ENCODE measurements around the gene MPHOSPH10.
"Not testable (repeated sequence)": the region's sequence is repeated elsewhere in the genome, so short reads cannot be mapped to it uniquely, and the experiment has no call there.

The MPHOSPH10 gene

GRCh38 chr2:71120195-71120594 is 10.2 kb upstream of the MPHOSPH10 start:
- in situ Hi-C loops (cut with MboI; ENCODE audit: low pct_unique_long_range_greater_than_20kb, low sequenced_read_pairs): no loop called here
- no peak for DNase-seq

DNA sequence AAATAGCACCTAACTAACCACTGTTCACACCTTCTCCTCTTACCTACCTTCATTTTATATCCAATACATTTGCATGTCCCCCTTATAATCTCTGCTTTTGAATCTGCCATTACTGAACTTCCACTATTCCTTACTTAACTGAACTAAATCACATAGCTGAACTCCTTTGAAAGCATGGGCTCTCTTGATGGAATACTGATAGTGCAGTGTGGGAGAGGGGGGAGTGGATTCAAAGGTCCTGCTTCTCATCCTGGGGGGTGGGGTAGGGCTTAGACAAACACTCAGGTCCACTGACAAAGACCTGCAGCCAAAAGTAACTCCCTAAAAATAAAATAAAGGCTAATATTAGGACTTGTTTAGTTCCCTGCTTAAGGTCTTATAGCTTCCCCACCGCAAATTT is 9.0 kb upstream of the MPHOSPH10 start:
- no peak for DNase-seq
- in situ Hi-C loops (cut with MboI; ENCODE audit: low pct_unique_long_range_greater_than_20kb, low sequenced_read_pairs): no loop called here

DNA sequence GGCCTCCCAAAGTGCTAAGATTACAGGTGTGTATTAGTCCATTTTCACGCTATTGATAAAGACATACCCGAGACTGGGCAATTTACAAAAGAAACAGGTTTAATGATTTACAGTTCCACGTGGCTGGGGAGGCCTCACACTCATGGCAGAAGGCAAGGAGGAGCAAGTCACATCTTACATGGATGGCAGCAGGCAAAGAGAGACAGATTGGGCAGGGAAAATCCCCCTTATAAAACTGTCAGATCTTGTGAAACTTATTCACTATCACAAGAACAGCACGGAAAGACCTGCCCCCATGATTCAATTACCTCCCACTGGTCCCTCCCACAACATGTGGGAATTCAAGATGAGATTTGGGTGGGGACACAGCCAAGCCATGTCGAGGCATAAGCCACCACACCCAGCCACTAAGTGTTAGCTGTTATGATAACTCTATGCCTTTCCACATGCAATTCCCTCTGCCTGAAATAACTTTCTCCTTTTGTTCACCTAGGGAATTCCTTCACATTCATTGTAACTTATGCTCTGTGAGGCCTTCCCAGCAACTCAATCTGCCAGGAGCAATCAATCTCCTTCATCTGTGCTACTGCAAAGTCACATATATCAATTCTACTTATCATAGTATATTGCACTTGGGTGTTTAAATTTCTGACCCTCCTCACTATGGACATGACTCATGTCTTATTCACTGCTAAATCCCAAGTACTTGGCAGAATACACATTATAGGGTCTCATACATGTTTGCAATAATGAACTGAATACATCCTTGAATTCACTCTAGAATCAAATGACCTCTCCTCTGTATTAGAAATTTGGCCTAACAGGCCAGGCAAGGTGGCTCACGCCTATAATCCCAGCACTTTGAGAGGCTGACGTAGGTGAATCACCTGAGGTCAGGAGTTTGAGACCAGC is 7.8 kb upstream of the MPHOSPH10 start:
- no peak for DNase-seq
- in situ Hi-C loops (cut with MboI; ENCODE audit: low pct_unique_long_range_greater_than_20kb, low sequenced_read_pairs): no loop called here

GRCh38 chr2:71125506-71126294 is 4.7 kb upstream of the MPHOSPH10 start:
- in situ Hi-C loops (cut with MboI; ENCODE audit: low pct_unique_long_range_greater_than_20kb, low sequenced_read_pairs): no loop called here
- no peak for DNase-seq

DNA sequence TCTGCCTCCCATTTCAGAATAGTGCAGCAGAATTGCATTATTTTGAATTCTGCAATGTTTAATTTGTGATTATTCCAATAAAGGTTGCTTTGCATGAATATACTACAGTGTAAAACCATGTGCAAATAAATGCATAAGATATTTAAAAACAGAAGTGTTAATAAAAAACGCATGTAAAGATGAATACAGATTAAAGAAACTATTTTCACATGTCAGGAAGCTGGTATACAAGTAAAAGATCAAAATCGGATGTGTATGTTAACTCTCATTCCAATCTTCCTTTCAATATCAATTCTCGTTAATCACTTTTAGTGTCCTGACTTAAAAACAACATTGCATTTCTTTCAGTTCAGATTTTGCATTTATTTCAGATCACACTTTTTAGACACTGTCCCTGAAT is 3.5 kb upstream of the MPHOSPH10 start:
- in situ Hi-C loops (cut with MboI; ENCODE audit: low pct_unique_long_range_greater_than_20kb, low sequenced_read_pairs): no loop called here
- DNase-seq: no peak

GRCh38 chr2:71129114-71129901 is 1.1 kb upstream of the MPHOSPH10 start:
- peak; percentile 16 for DNase-seq
- in situ Hi-C loops (cut with MboI; ENCODE audit: low pct_unique_long_range_greater_than_20kb, low sequenced_read_pairs): no loop called here

DNA sequence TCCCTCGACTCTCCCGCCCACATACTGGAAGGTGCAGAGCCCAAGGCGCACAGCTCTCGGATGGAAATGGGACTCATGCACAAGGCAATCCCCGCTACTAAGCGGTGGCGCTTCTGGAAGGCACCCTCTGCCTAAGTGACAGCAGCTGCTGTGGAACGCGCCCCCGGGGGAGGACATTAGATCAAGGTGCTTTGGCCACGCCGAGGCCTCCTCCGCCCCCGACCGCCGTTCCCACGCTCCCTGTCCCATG is 607 bp upstream of the MPHOSPH10 start:
- DNase-seq: peak; percentile 75
- in situ Hi-C loops (cut with MboI; ENCODE audit: low pct_unique_long_range_greater_than_20kb, low sequenced_read_pairs): no loop called here

DNA sequence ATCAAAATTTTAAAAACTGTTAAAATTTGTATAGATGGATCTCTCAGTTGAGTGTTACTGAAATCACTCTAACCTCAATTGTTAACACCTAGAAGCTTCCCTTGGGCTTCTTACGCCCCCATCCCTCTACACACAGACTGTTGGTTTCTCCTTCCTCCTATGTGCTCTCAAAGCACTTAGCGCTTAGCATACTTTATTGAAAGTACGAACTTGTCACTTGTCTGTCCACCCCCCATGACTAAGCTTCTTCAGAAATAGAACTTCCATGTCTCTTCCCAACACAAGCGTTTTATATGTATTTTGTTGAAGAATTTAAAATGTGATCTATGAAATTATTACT is 441 bp downstream of the MPHOSPH10 start:
- no peak for DNase-seq
- in situ Hi-C loops (cut with MboI; ENCODE audit: low pct_unique_long_range_greater_than_20kb, low sequenced_read_pairs): no loop called here

DNA sequence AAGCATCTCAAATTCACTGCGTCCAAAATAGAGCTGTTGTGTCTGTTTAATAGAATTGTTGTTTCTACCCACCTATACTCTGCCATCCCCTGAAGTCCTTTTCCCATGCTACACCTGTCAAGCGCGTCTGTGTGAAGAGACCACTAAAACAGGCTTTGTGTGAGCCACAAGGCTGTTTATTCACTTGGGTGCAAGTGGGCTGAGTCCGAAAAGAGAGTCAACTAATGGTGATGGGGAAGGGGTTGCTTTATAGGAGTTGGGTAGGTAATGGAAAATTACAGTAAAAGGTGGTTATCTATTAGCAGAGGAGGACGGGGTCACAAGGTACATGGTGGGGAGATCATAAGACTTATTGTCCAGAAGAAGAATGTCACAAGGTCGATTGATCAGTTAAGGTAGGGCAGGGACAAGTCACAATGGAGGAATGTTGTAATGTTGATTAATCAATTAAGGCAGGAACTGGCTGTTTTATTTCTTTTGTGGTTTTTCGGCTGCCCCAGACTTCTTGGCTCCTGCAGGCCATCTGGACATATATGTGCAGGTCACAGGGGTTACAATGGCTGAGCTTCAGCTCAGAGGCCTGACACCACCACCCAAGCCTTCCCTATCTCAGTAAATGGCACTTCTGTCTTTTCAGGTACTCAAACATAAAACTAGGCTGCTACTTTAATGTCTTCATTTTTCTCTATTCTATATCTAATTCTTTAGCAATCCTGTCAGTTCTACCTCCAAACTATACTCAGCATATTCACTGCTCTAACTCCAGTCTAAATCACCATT is 1.1 kb downstream of the MPHOSPH10 start:
- DNase-seq; in situ Hi-C loops (cut with MboI; ENCODE audit: low pct_unique_long_range_greater_than_20kb, low sequenced_read_pairs): not testable (repeated sequence)

- DNase-seq: no peak
- in situ Hi-C loops (cut with MboI; ENCODE audit: low pct_unique_long_range_greater_than_20kb, low sequenced_read_pairs): no loop called here
Measured at GRCh38 chr2:71133603-71134002, 3.2 kb downstream of the MPHOSPH10 start.

- DNase-seq: no peak
- in situ Hi-C loops (cut with MboI; ENCODE audit: low pct_unique_long_range_greater_than_20kb, low sequenced_read_pairs): no loop called here
Measured at GRCh38 chr2:71136174-71136573, 5.7 kb downstream of the MPHOSPH10 start.

DNA sequence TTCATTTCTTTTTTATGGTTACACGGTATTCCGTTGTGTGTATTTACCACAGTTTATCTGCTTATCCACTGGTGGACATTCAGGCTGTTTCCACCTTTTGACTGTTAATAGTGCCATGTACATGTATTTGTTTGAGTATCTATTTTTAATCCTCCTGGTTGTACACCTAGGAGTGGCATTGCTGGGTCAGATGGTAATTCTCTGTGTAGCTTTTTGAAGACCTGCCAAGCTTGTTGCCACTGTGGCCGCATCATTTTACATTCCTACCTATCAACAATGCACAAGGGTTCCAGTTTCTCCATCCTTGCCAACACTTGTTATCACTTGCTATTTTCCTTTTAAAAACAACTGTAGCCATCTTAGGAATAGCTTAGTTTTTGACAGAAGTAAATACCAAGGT is 13.3 kb downstream of the MPHOSPH10 start:
- DNase-seq: no peak

GRCh38 chr2:71148506-71149063 is 18.2 kb downstream of the MPHOSPH10 start:
- in situ Hi-C loops (cut with MboI; ENCODE audit: low pct_unique_long_range_greater_than_20kb, low sequenced_read_pairs): no loop called here
- no peak for DNase-seq

More for the DNA sequence above, 13.3 kb downstream of the MPHOSPH10 start:
- in situ Hi-C loops (cut with MboI; ENCODE audit: low pct_unique_long_range_greater_than_20kb, low sequenced_read_pairs): no loop called here

GRCh38 chr2:71150082-71150816 is 19.8 kb downstream of the MPHOSPH10 start:
- no peak for DNase-seq
- in situ Hi-C loops (cut with MboI; ENCODE audit: low pct_unique_long_range_greater_than_20kb, low sequenced_read_pairs): no loop called here

DNA sequence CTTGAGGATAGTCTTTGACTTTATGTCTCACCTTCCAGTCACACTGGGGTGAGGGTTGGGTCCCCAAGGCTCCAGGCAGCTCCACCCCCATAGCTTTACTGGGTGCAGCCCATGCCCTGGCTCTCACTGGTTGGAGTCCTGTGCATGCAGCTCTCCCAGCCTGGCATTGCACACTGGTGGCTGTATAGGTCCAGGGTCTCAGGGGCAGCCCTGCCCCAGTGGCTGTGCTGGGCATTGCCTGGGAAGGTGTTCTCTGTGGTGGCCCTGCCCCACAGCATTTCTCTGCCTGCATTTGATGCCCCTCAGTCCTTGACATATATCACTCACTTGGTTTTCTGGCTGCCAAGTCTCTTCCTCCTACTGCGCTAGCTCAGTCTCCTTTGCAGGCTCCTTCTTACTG is 21.2 kb downstream of the MPHOSPH10 start:
- no peak for DNase-seq
- in situ Hi-C loops (cut with MboI; ENCODE audit: low pct_unique_long_range_greater_than_20kb, low sequenced_read_pairs): no loop called here

DNA sequence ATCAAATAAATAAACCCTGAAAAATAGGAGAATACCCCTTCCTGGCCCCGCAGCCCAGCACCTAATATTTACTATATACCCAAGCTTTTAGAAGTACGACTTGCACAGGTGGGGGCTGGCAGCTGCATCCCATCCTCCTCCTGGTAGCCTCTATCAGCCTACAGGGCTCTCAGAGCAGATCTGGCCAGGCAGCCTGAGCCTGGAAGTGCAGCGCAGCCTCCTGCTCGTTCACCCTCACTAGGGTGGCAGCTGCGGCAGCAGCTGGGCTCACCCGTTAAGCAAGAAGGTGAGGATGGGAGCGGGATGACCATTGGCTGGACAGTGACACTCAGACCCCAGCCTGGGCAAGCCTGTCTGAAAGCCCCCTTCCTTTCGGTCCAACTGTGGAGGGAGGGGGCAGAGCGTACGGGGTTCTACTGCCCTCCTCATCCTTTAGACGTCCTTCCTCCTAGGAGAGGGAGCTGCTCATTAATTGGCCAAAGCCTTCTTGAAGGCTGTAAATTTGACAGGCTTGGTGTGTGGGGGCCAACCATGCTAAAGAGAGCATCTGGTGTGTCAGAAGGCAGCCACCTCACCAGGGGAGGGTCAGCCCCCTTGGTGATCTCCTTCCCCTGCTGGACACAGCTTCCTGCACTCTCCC is 23.3 kb downstream of the MPHOSPH10 start:
- in situ Hi-C loops (cut with MboI; ENCODE audit: low pct_unique_long_range_greater_than_20kb, low sequenced_read_pairs): no loop called here
- no peak for DNase-seq

DNA sequence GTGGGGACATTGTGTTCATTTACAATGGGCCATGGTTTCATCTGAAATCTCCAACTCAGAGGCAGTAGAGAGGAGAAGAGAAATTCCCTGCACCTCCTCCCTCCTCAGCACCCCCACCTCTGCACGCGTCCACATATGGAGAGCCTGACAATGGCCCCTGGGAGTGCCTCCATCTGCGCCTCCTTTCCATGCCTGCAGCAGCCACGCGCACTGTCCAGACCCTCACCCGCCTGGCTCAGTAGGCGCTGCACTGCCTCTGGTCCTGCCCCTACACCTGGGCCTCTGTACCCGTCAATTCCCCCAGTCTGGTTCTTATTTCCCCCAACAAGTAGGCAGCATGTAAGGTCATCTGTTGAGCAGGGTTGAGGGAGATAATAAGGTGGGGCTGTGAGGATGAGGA is 23.8 kb downstream of the MPHOSPH10 start:
- DNase-seq: no peak
- in situ Hi-C loops (cut with MboI; ENCODE audit: low pct_unique_long_range_greater_than_20kb, low sequenced_read_pairs): no loop called here

DNA sequence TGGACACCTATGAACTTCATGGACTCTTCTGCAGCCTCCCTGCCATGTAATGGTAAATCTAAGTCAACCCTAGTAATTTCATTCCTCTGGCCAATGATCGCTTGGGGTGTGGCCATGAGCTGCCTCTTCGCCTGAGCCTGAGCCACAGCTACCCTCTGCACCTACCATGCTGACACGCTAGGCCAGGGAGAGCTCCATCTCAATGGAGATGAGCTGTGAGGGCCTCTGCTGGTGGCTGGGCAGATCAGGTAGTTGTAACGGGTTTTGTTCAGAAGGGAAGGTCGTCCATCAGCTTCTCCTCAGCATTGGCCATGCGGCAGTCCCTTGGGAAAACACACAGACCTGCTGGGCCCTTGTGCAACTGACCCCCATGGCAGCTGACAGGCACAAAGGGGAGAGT is 24.4 kb downstream of the MPHOSPH10 start:
- in situ Hi-C loops (cut with MboI; ENCODE audit: low pct_unique_long_range_greater_than_20kb, low sequenced_read_pairs): no loop called here
- DNase-seq: peak; percentile 64

All from KBM-7 (cell line).